GM23338 (cell line): Measurements from ENCODE around the gene RMND5B. TPM values are rescaled to one million over a fixed set of nuclear protein-coding genes. Genes with fewer than 3 reads are reported as not detected.
"Not testable (repeated sequence)": the region's sequence is repeated elsewhere in the genome, so short reads cannot be mapped to it uniquely, and the experiment has no call there.

Experiments
- ATAC-seq: fragments of 200-7000 bp; cut with Tn5 transposase; 3 replicates; pipeline ENCODE4 v1.9.1; 2020
- DNase-seq: peaks from one replicate; pipeline ENCODE4 v3.0.0-alpha.2; 2015; ENCODE audit warnings: low spot score
- H2AFZ ChIP-seq: fragments of 200-600 bp; sonication (generic); 2 replicates; pipeline ENCODE4 v1.8.0; 2016; ENCODE audit warnings: antibody characterized with exemption, mild to moderate bottlenecking, moderate library complexity
- H3F3A ChIP-seq: fragments of 200-600 bp; sonication (generic); replicated peaks from 2 replicates; pipeline ENCODE4 v1.8.0; 2017; ENCODE audit warnings: antibody characterized with exemption, mixed run types, low read depth
- H3K27ac ChIP-seq: fragments of 200-600 bp; sonication (generic); 2 replicates; pipeline ENCODE4 v1.6.1; 2016; ENCODE audit warnings: low read depth
- H3K27me3 ChIP-seq: fragments of 200-600 bp; sonication (generic); 2 replicates; pipeline ENCODE4 v1.8.0; 2016; ENCODE audit warnings: mild to moderate bottlenecking, mixed run types, moderate library complexity; ENCODE audit not compliant: insufficient read depth
- H3K36me3 ChIP-seq: fragments of 200-600 bp; sonication (generic); 2 replicates; pipeline ENCODE4 v1.8.0; 2016; ENCODE audit warnings: mild to moderate bottlenecking; ENCODE audit not compliant: insufficient read depth
- H3K4me1 ChIP-seq: fragments of 200-600 bp; sonication (generic); 2 replicates; pipeline ENCODE4 v1.8.0; 2016; ENCODE audit warnings: mild to moderate bottlenecking, moderate library complexity; ENCODE audit not compliant: insufficient read depth
- H3K4me2 ChIP-seq: fragments of 200-600 bp; sonication (generic); 2 replicates; pipeline ENCODE4 v1.7.1; 2017; ENCODE audit warnings: mixed run types
- H3K4me3 ChIP-seq: fragments of 200-600 bp; sonication (generic); 2 replicates; pipeline ENCODE4 v1.6.1; 2016; ENCODE audit warnings: mixed run types
- H3K79me2 ChIP-seq: fragments of 200-600 bp; sonication (generic); replicated peaks from 2 replicates; pipeline ENCODE4 v1.8.0; 2017; ENCODE audit warnings: mild to moderate bottlenecking; ENCODE audit not compliant: insufficient read depth
- H3K9me2 ChIP-seq: fragments of 200-600 bp; sonication (generic); 2 replicates; pipeline ENCODE4 v1.8.0; 2017; ENCODE audit not compliant: insufficient read depth
- H4K20me1 ChIP-seq: fragments of 200-600 bp; sonication (generic); replicated peaks from 2 replicates; pipeline ENCODE4 v1.8.0; 2017; ENCODE audit warnings: mild to moderate bottlenecking; ENCODE audit not compliant: insufficient read depth
- H3K27ac Mint-ChIP-seq: 2 replicates; pipeline ENCODE4 v1.8.0; 2020; ENCODE audit warnings: inconsistent platforms, mild to moderate bottlenecking, moderate library complexity, mixed read lengths
- H3K27me3 Mint-ChIP-seq: 3 replicates; pipeline ENCODE4 v1.8.0; 2022; ENCODE audit warnings: low read depth, mild to moderate bottlenecking, moderate library complexity, mixed read lengths, inconsistent platforms; ENCODE audit not compliant: insufficient read depth, poor library complexity
- H3K36me3 Mint-ChIP-seq: 3 replicates; pipeline ENCODE4 v1.8.0; 2021; ENCODE audit warnings: low read depth, mild to moderate bottlenecking, inconsistent platforms, moderate library complexity, mixed read lengths
- H3K4me1 Mint-ChIP-seq: 3 replicates; pipeline ENCODE4 v1.8.0; 2020; ENCODE audit warnings: mild to moderate bottlenecking, inconsistent platforms, mixed read lengths
- H3K4me3 Mint-ChIP-seq: 3 replicates; pipeline ENCODE4 v1.8.0; 2021; ENCODE audit warnings: moderate library complexity, mild to moderate bottlenecking, inconsistent platforms, mixed read lengths
- H3K9me3 Mint-ChIP-seq: 3 replicates; pipeline ENCODE4 v1.8.0; 2020; ENCODE audit warnings: moderate library complexity, mild to moderate bottlenecking, inconsistent platforms, mixed read lengths
- CREB1 ChIP-seq: fragments of 250-450 bp; sonication (Bioruptor Pico); IDR thresholded peaks from 2 replicates; pipeline ENCODE4 v1.5.0; 2020; ENCODE audit warnings: low read depth, mild to moderate bottlenecking, moderate library complexity
- EZH2 ChIP-seq: fragments of 200-600 bp; sonication (generic); IDR thresholded peaks from one replicate; pipeline ENCODE4 v1.8.0; 2017; ENCODE audit warnings: antibody characterized with exemption, mild to moderate bottlenecking, low read depth; ENCODE audit not compliant: unreplicated experiment
- EZH2phosphoT487 ChIP-seq: fragments of 200-600 bp; sonication (generic); IDR thresholded peaks from one replicate; pipeline ENCODE4 v1.8.1; 2018; ENCODE audit warnings: antibody characterized with exemption; ENCODE audit not compliant: unreplicated experiment
- JUNB ChIP-seq: IDR thresholded peaks from one replicate; pipeline ENCODE4 v1.6.1; 2016; ENCODE audit warnings: antibody characterized with exemption; ENCODE audit not compliant: unreplicated experiment
- NANOG ChIP-seq: IDR thresholded peaks from 2 replicates; pipeline ENCODE4 v1.6.1; 2016; ENCODE audit warnings: antibody characterized with exemption, borderline replicate concordance
- POLR2AphosphoS5 ChIP-seq: IDR thresholded peaks from 2 replicates; pipeline ENCODE4 v1.6.1; 2016; ENCODE audit warnings: antibody characterized with exemption, low read depth
- STAT1 ChIP-seq: IDR thresholded peaks from one replicate; pipeline ENCODE4 v1.6.1; 2016; ENCODE audit warnings: antibody characterized with exemption; ENCODE audit not compliant: unreplicated experiment
- ZNF114 ChIP-seq: fragments of 250-450 bp; sonication (Bioruptor Pico); IDR thresholded peaks from 2 replicates; pipeline ENCODE4 v1.5.0; 2020; ENCODE audit warnings: mild to moderate bottlenecking, moderate library complexity
- ZNF462 ChIP-seq: fragments of 250-450 bp; sonication (Bioruptor Pico); IDR thresholded peaks from 2 replicates; pipeline ENCODE4 v1.5.0; 2020; ENCODE audit warnings: mild to moderate bottlenecking, moderate library complexity
- polyA plus RNA-seq: library from polyadenylated mRNA; unstranded; fragments of >200 nt; fragmentation: Nextera tagmentation; extraction: Ambion mirVana; gene quantifications from 2 replicates; pipeline ENCODE4 v1.2.1, GENCODE V29; 2016
- total RNA-seq: library from RNA; depleted of rRNA; stranded (reverse); fragments of >200 nt; shearing (Covaris generic); gene quantifications from 2 replicates; pipeline ENCODE4 v1.2.3, GENCODE V29; 2014
- TF ChIP-seq, protein P1 (sequence below), 2 experiments: fragments of 200-600 bp in 1 of 2; sonication (generic) in 1 of 2; conservative IDR thresholded peaks; 2 replicates each; pipeline versions ENCODE4 v1.5.1 to v1.6.1; 2016 to 2017; ENCODE audit warnings: antibody characterized with exemption in 2 of 2, low read depth in 2 of 2, mild to moderate bottlenecking in 2 of 2, moderate library complexity in 1 of 2

RMND5B gene
- total and polyA plus RNA-seq, 2 experiments from 2014 or later, result 47.5 to 101 TPM

GRCh38 chr5:178196986-178197385 lies 66.2 kb downstream of the RMND5B start:
- TF ChIP-seq, protein P1, sequence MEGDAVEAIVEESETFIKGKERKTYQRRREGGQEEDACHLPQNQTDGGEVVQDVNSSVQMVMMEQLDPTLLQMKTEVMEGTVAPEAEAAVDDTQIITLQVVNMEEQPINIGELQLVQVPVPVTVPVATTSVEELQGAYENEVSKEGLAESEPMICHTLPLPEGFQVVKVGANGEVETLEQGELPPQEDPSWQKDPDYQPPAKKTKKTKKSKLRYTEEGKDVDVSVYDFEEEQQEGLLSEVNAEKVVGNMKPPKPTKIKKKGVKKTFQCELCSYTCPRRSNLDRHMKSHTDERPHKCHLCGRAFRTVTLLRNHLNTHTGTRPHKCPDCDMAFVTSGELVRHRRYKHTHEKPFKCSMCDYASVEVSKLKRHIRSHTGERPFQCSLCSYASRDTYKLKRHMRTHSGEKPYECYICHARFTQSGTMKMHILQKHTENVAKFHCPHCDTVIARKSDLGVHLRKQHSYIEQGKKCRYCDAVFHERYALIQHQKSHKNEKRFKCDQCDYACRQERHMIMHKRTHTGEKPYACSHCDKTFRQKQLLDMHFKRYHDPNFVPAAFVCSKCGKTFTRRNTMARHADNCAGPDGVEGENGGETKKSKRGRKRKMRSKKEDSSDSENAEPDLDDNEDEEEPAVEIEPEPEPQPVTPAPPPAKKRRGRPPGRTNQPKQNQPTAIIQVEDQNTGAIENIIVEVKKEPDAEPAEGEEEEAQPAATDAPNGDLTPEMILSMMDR (conservative IDR thresholded peaks at IDR 0.05; ENCODE audit: low read depth in 2 of 2), result peak; percentile 72 to 79
- no peak for TF ChIP-seq JUNB
- Mint-ChIP-seq H3K4me3 (no peak overlapping the region), H3K27ac (no peak overlapping the region), H3K36me3 (peaks cover 17% of the 10 kb centered on the region), H3K9me3 (peaks cover 18% of the 10 kb centered on the region), H3K4me1 (peaks cover 29% of the 10 kb centered on the region), H3K27me3 (peaks cover 19% of the 10 kb centered on the region)
- no peaks in the 10 kb centered on the region for H3K4me1 ChIP-seq
- H3K4me3 ChIP-seq, result no peak overlapping the region
- H3K4me2 ChIP-seq, result no peak overlapping the region
- H3K36me3 ChIP-seq, result 0 out of 2 replicates have a peak, but pooled peaks cover 2% of the 10 kb centered on the region
- no peaks in the 10 kb centered on the region for H3K27me3 ChIP-seq
- H4K20me1 ChIP-seq, result no peaks in the 10 kb centered on the region; the same call in 1 of the 2 replicates
- H3K27ac ChIP-seq, result no peak overlapping the region
- H3F3A ChIP-seq, result 0 out of 2 replicates have a peak, but pooled peaks cover 3% of the 10 kb centered on the region
- peak; percentile 65 for ATAC-seq
- DNase-seq, result peak; percentile 65
- no peaks in the 10 kb centered on the region for H3K79me2 ChIP-seq
- H3K9me2 ChIP-seq, result no peaks in the 10 kb centered on the region
- H2AFZ ChIP-seq, result no peak overlapping the region

GRCh38 chr5:178198151-178198550 lies 67.3 kb downstream of the RMND5B start:
- not testable (repeated sequence) for H3K4me3 Mint-ChIP-seq

DNA sequence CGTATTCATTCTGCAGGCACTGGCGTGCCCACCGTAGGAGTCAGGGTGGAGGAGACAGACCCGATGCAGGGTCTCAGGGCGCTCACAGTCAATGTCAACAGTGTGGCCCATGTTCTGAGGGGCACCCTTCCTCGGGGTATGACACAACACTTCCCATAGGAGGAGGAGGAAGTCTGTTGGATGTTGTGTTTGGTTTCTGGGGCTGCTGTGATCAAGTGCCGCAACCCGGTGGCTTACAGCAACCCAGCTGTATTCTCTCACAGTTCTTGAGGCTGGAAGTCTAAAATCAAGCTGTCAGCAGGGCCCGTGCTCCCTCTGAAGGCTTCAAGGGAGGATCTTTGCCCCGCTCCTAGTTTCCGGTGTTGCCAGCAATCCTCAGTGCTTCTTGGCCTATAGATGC lies 67.9 kb downstream of the RMND5B start:
- no peaks in the 10 kb centered on the region for H3K9me2 ChIP-seq
- Mint-ChIP-seq H3K9me3 (peaks cover 4% of the 10 kb centered on the region; the same call in 1 of the 3 replicates), H3K27me3 (peaks cover 14% of the 10 kb centered on the region), H3K4me3 (no peak overlapping the region), H3K36me3 (peaks cover 4% of the 10 kb centered on the region; the same call in 2 of the 3 replicates), H3K27ac (no peak overlapping the region), H3K4me1 (peaks cover 27% of the 10 kb centered on the region)
- no peak overlapping the region for H3K27ac ChIP-seq
- H3K4me3 ChIP-seq, result no peak overlapping the region
- H3K4me1 ChIP-seq, result 0 out of 2 replicates have a peak, but pooled peaks cover 2% of the 10 kb centered on the region
- H3K4me2 ChIP-seq, result no peak overlapping the region
- no peaks in the 10 kb centered on the region for H3K27me3 ChIP-seq
- H3K36me3 ChIP-seq, result no peaks in the 10 kb centered on the region
- ATAC-seq (no peak), DNase-seq (no peak)
- H3F3A ChIP-seq, result 0 out of 2 replicates have a peak, but pooled peaks cover 3% of the 10 kb centered on the region
- H3K79me2 ChIP-seq, result peaks cover 3% of the 10 kb centered on the region; the same call in 1 of the 2 replicates
- TF ChIP-seq EZH2phosphoT487 (no peak), STAT1 (no peak), NANOG (no peak), ZNF114 (CRISPR knock-in tag) (no peak), POLR2AphosphoS5 (no peak), CREB1 (CRISPR knock-in tag) (no peak), EZH2 (no peak), ZNF462 (CRISPR knock-in tag) (no peak)
- H2AFZ ChIP-seq, result no peak overlapping the region
- H4K20me1 ChIP-seq, result no peaks in the 10 kb centered on the region; the same call in 1 of the 2 replicates

More at GRCh38 chr5:178198151-178198550, 67.3 kb downstream of the RMND5B start:
- not testable (repeated sequence) for H3K9me2 ChIP-seq, H3K27ac ChIP-seq, H3K4me3 ChIP-seq, H3K27ac Mint-ChIP-seq, H3K4me1 ChIP-seq, H4K20me1 ChIP-seq, DNase-seq, ATAC-seq, H3K4me2 ChIP-seq, H3K36me3 ChIP-seq, H3K27me3 ChIP-seq, H3F3A ChIP-seq, H3K36me3 Mint-ChIP-seq, H3K79me2 ChIP-seq, H3K9me3 Mint-ChIP-seq, H2AFZ ChIP-seq
- H3K27me3 Mint-ChIP-seq, result peaks cover 16% of the 10 kb centered on the region
- H3K4me1 Mint-ChIP-seq, result peaks cover 29% of the 10 kb centered on the region
